Stimulated activated CD8-positive, alpha-beta memory T cell treated with anti-CD3 and anti-CD28 coated beads, Interleukin-7, amount 100 ng/mL, for 24 hours (primary cell): ENCODE measurements around the gene ASGR2.

Experiments
- DNase-seq: peaks from one replicate; pipeline ENCODE4 v3.0.0-alpha.2; 2020; ENCODE audit warnings: low read depth

Gene ASGR2

GRCh38 chr17:7060165-7060891 lies 54.3 kb downstream of the ASGR2 start:
- DNase-seq = no peak

- DNase-seq = no peak
Observed at GRCh38 chr17:7058831-7059447, 55.7 kb downstream of the ASGR2 start.

GRCh38 chr17:7056386-7056785 lies 58.2 kb downstream of the ASGR2 start:
- no peak for DNase-seq
